HEK293 (cell line): ENCODE data around the gene NR0B2.

Source experiments
- BCL11A ChIP-seq: fragments of 450-650 bp; formaldehyde crosslinking; IDR thresholded peaks from 2 replicates; pipeline ENCODE4 v1.5.1; 2016; ENCODE audit warnings: low read depth, missing biosample characterization, missing genetic modification characterization
- EGR2 ChIP-seq: fragments of 450-650 bp; formaldehyde crosslinking; IDR thresholded peaks from 2 replicates; pipeline ENCODE4 v1.5.1; 2016; ENCODE audit warnings: low read depth, missing biosample characterization, missing genetic modification characterization
- SP3 ChIP-seq: fragments of 450-650 bp; formaldehyde crosslinking; IDR thresholded peaks from 2 replicates; pipeline ENCODE4 v1.5.1; 2016; ENCODE audit warnings: missing biosample characterization, missing genetic modification characterization
- SP7 ChIP-seq: fragments of 450-650 bp; formaldehyde crosslinking; IDR thresholded peaks from 2 replicates; pipeline ENCODE4 v1.5.1; 2016; ENCODE audit warnings: missing biosample characterization, missing genetic modification characterization
- TCF7L2 ChIP-seq: IDR thresholded peaks from 2 replicates; pipeline ENCODE4 v1.6.1; 2011; ENCODE audit warnings: low read depth, mild to moderate bottlenecking, inconsistent platforms, low read length, moderate library complexity, borderline replicate concordance
- ZBTB20 ChIP-seq: fragments of 450-650 bp; formaldehyde crosslinking; IDR thresholded peaks from 2 replicates; pipeline ENCODE4 v1.5.1; 2016; ENCODE audit warnings: missing biosample characterization, missing genetic modification characterization
- ZBTB21 ChIP-seq: fragments of 450-650 bp; formaldehyde crosslinking; IDR thresholded peaks from 2 replicates; pipeline ENCODE4 v1.5.1; 2017; ENCODE audit warnings: missing biosample characterization, missing genetic modification characterization
- ZNF132 ChIP-seq: fragments of 450-650 bp; formaldehyde crosslinking; IDR thresholded peaks from 2 replicates; pipeline ENCODE4 v1.5.1; 2017; ENCODE audit warnings: missing biosample characterization, missing genetic modification characterization, borderline replicate concordance
- ZNF184 ChIP-seq: fragments of 450-650 bp; IDR thresholded peaks from 2 replicates; pipeline ENCODE4 v1.5.1; 2018; ENCODE audit warnings: missing biosample characterization, mild to moderate bottlenecking, missing genetic modification characterization
- ZNF274 ChIP-seq, 2 experiments: fragments of 200-500 bp in 1 of 2; fragments of 450-650 bp in 1 of 2; sonication (Bioruptor generic) in 1 of 2; formaldehyde crosslinking in 1 of 2; IDR thresholded peaks; 2 replicates each; pipeline versions ENCODE4 v1.5.1 to v1.6.1; 2014 to 2016; ENCODE audit warnings: borderline replicate concordance in 1 of 2, inconsistent platforms in 1 of 2, low read length in 1 of 2, missing biosample characterization in 1 of 2, missing genetic modification characterization in 1 of 2
- ZNF292 ChIP-seq: fragments of 450-650 bp; formaldehyde crosslinking; IDR thresholded peaks from 2 replicates; pipeline ENCODE4 v1.5.1; 2016; ENCODE audit warnings: low read depth, missing biosample characterization, missing genetic modification characterization, borderline replicate concordance
- ZNF324 ChIP-seq: fragments of 450-650 bp; formaldehyde crosslinking; IDR thresholded peaks from 2 replicates; pipeline ENCODE4 v1.5.1; 2016; ENCODE audit warnings: missing biosample characterization, missing genetic modification characterization
- ZNF366 ChIP-seq: fragments of 450-650 bp; formaldehyde crosslinking; conservative IDR thresholded peaks from 2 replicates; pipeline ENCODE4 v1.5.1; 2016; ENCODE audit warnings: missing biosample characterization, missing genetic modification characterization
- ZNF433 ChIP-seq: fragments of 450-650 bp; formaldehyde crosslinking; IDR thresholded peaks from 2 replicates; pipeline ENCODE4 v1.5.1; 2016; ENCODE audit warnings: missing biosample characterization, missing genetic modification characterization, low read depth
- ZNF510 ChIP-seq: fragments of 450-650 bp; formaldehyde crosslinking; IDR thresholded peaks from 2 replicates; pipeline ENCODE4 v1.5.1; 2018; ENCODE audit warnings: mild to moderate bottlenecking, missing genetic modification characterization, missing biosample characterization; ENCODE audit not compliant: insufficient replicate concordance
- ZNF529 ChIP-seq: fragments of 450-650 bp; formaldehyde crosslinking; IDR thresholded peaks from 2 replicates; pipeline ENCODE4 v1.5.1; 2017; ENCODE audit warnings: missing genetic modification characterization, missing biosample characterization; ENCODE audit not compliant: insufficient replicate concordance
- ZNF530 ChIP-seq: fragments of 450-650 bp; formaldehyde crosslinking; IDR thresholded peaks from 2 replicates; pipeline ENCODE4 v1.5.1; 2016; ENCODE audit warnings: low read depth, missing biosample characterization, missing genetic modification characterization
- ZNF560 ChIP-seq: fragments of 450-650 bp; formaldehyde crosslinking; IDR thresholded peaks from 2 replicates; pipeline ENCODE4 v1.5.1; 2017; ENCODE audit warnings: missing biosample characterization, missing genetic modification characterization, borderline replicate concordance
- ZNF585B ChIP-seq: fragments of 450-650 bp; formaldehyde crosslinking; IDR thresholded peaks from 2 replicates; pipeline ENCODE4 v1.5.1; 2016; ENCODE audit warnings: missing biosample characterization, missing genetic modification characterization
- ZNF658 ChIP-seq: fragments of 450-650 bp; formaldehyde crosslinking; IDR thresholded peaks from 2 replicates; pipeline ENCODE4; 2016; ENCODE audit warnings: missing biosample characterization, missing genetic modification characterization
- ZNF664 ChIP-seq: fragments of 450-650 bp; formaldehyde crosslinking; IDR thresholded peaks from 2 replicates; pipeline ENCODE4 v1.5.1; 2016; ENCODE audit warnings: missing biosample characterization, missing genetic modification characterization
- ZNF677 ChIP-seq: fragments of 450-650 bp; IDR thresholded peaks from 2 replicates; pipeline ENCODE4 v1.5.0; 2018; ENCODE audit warnings: missing biosample characterization, mild to moderate bottlenecking, missing genetic modification characterization, moderate library complexity
- ZNF776 ChIP-seq: fragments of 450-650 bp; formaldehyde crosslinking; IDR thresholded peaks from 2 replicates; pipeline ENCODE4 v1.5.0; 2017; ENCODE audit warnings: missing biosample characterization, missing genetic modification characterization, borderline replicate concordance
- ZNF830 ChIP-seq: fragments of 450-650 bp; IDR thresholded peaks from 2 replicates; pipeline ENCODE4 v1.5.0; 2018; ENCODE audit warnings: missing biosample characterization, missing genetic modification characterization, low read depth, mild to moderate bottlenecking, moderate library complexity
- TF ChIP-seq, protein P1 (sequence below): fragments of 450-650 bp; formaldehyde crosslinking; IDR thresholded peaks from 2 replicates; pipeline ENCODE4 v1.5.1; 2016; ENCODE audit warnings: missing biosample characterization, missing genetic modification characterization, borderline replicate concordance
- TF ChIP-seq, protein P2 (sequence below): fragments of 450-650 bp; formaldehyde crosslinking; IDR thresholded peaks from 2 replicates; pipeline ENCODE4; 2016; ENCODE audit warnings: missing biosample characterization, missing genetic modification characterization
- TF ChIP-seq, protein P3 (sequence below): fragments of 450-650 bp; formaldehyde crosslinking; IDR thresholded peaks from 2 replicates; pipeline ENCODE4 v1.5.1; 2016; ENCODE audit warnings: missing biosample characterization, missing genetic modification characterization, low read depth
- TF ChIP-seq, protein P4 (sequence below): fragments of 450-650 bp; formaldehyde crosslinking; IDR thresholded peaks from 2 replicates; pipeline ENCODE4 v1.5.1; 2016; ENCODE audit warnings: missing biosample characterization, missing genetic modification characterization
- TF ChIP-seq, protein P5 (sequence below): fragments of 450-650 bp; formaldehyde crosslinking; IDR thresholded peaks from 2 replicates; pipeline ENCODE4 v1.5.1; 2016; ENCODE audit warnings: missing biosample characterization, missing genetic modification characterization

Gene NR0B2

DNA sequence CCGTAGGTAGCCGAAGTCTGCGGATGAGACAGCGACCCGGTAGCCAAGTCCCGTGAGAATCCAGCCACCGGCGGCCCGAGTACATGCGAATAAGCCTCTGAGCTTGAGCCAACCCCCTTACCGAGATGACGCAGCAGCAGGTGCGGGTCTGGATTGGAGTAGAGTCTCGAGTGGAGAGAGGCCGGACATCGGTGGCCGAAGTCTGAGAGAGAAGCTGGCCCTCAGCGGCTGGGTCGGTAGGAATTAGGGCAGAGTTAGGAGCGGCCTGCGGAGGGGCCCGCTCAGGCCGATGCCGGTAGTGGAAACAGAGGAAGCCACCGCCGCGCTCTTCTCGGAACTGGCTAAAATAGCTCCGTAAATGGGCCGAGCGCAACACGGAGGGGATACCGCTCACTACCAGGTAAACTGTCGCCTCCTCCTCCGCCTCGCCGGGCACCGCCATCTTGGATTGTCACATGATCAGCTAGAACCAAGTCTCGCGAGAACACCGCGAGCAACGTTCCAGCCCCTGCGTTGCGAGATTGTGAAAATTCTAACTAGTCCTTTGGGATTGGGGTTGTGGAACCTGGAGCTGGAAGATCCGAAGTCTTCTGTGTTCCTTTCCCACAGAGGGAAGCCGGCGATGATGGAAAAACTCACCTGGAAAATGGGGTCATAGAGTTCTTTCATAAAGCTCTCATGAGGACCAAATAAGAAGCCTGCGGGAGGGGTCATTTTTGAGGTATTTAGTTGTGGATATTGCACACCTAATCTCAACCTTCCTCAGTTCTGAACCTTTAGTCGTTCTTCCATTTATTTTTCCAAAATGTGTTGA lies 13.6 kb downstream of the NR0B2 start, which contains the start of gene GPATCH3 (continued):
- TF ChIP-seq ZNF560 (tag by site-specific recombination) (no peak), ZNF585B (tag by site-specific recombination) (no peak), ZNF324 (peak; percentile 91), TCF7L2 (no peak), SP3 (tag by site-specific recombination) (peak; percentile 73), ZNF274 (IDR thresholded peaks at IDR 0.05; ENCODE audit: low read length) (no peak), ZNF274 (tag by site-specific recombination; IDR thresholded peaks at IDR 0.05; ENCODE audit: borderline replicate concordance) (no peak), ZNF664 (tag by site-specific recombination) (no peak), BCL11A (tag by site-specific recombination) (no peak), ZNF184 (0 out of 2 replicates have a peak, but pooled peaks have one; percentile 17), ZNF529 (tag by site-specific recombination) (no peak), ZBTB20 (tag by site-specific recombination) (peak; percentile 29; the same call in 1 of the 2 replicates), ZNF830 (no peak), ZBTB21 (0 out of 2 replicates have a peak, but pooled peaks have one; percentile 47), ZNF433 (no peak), ZNF677 (tag by site-specific recombination) (no peak), ZNF776 (tag by site-specific recombination) (no peak), ZNF366 (tag by site-specific recombination) (0 out of 2 replicates have a peak, but pooled peaks have one; percentile 16), ZNF530 (tag by site-specific recombination) (no peak), ZNF658 (tag by site-specific recombination) (no peak), EGR2 (0 out of 2 replicates have a peak, but pooled peaks have one; percentile 29), ZNF292 (tag by site-specific recombination) (no peak), ZNF132 (no peak), ZNF510 (tag by site-specific recombination) (no peak), SP7 (tag by site-specific recombination) (peak; percentile 85)
- TF ChIP-seq, protein P1, sequence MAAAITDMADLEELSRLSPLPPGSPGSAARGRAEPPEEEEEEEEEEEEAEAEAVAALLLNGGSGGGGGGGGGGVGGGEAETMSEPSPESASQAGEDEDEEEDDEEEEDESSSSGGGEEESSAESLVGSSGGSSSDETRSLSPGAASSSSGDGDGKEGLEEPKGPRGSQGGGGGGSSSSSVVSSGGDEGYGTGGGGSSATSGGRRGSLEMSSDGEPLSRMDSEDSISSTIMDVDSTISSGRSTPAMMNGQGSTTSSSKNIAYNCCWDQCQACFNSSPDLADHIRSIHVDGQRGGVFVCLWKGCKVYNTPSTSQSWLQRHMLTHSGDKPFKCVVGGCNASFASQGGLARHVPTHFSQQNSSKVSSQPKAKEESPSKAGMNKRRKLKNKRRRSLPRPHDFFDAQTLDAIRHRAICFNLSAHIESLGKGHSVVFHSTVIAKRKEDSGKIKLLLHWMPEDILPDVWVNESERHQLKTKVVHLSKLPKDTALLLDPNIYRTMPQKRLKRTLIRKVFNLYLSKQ, result no peak
- TF ChIP-seq, protein P2, sequence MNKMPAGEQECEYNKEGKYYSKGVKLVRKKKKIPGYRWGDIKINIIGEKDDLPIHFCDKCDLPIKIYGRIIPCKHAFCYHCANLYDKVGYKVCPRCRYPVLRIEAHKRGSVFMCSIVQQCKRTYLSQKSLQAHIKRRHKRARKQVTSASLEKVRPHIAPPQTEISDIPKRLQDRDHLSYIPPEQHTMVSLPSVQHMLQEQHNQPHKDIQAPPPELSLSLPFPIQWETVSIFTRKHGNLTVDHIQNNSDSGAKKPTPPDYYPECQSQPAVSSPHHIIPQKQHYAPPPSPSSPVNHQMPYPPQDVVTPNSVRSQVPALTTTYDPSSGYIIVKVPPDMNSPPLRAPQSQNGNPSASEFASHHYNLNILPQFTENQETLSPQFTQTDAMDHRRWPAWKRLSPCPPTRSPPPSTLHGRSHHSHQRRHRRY (tag by site-specific recombination), result no peak
- TF ChIP-seq, protein P3, sequence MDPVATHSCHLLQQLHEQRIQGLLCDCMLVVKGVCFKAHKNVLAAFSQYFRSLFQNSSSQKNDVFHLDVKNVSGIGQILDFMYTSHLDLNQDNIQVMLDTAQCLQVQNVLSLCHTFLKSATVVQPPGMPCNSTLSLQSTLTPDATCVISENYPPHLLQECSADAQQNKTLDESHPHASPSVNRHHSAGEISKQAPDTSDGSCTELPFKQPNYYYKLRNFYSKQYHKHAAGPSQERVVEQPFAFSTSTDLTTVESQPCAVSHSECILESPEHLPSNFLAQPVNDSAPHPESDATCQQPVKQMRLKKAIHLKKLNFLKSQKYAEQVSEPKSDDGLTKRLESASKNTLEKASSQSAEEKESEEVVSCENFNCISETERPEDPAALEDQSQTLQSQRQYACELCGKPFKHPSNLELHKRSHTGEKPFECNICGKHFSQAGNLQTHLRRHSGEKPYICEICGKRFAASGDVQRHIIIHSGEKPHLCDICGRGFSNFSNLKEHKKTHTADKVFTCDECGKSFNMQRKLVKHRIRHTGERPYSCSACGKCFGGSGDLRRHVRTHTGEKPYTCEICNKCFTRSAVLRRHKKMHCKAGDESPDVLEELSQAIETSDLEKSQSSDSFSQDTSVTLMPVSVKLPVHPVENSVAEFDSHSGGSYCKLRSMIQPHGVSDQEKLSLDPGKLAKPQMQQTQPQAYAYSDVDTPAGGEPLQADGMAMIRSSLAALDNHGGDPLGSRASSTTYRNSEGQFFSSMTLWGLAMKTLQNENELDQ (tag by site-specific recombination), result no peak
- TF ChIP-seq, protein P4, sequence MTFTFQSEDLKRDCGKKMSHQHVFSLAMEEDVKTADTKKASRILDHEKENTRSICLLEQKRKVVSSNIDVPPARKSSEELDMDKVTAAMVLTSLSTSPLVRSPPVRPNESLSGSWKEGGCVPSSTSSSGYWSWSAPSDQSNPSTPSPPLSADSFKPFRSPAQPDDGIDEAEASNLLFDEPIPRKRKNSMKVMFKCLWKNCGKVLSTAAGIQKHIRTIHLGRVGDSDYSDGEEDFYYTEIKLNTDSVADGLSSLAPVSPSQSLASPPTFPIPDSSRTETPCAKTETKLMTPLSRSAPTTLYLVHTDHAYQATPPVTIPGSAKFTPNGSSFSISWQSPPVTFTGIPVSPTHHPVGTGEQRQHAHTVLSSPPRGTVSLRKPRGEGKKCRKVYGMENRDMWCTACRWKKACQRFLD (tag by site-specific recombination), result peak; percentile 93
- TF ChIP-seq, protein P5, sequence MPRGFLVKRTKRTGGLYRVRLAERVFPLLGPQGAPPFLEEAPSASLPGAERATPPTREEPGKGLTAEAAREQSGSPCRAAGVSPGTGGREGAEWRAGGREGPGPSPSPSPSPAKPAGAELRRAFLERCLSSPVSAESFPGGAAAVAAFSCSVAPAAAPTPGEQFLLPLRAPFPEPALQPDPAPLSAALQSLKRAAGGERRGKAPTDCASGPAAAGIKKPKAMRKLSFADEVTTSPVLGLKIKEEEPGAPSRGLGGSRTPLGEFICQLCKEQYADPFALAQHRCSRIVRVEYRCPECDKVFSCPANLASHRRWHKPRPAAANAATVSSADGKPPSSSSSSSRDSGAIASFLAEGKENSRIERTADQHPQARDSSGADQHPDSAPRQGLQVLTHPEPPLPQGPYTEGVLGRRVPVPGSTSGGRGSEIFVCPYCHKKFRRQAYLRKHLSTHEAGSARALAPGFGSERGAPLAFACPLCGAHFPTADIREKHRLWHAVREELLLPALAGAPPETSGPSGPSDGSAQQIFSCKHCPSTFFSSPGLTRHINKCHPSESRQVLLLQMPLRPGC (tag by site-specific recombination), result peak; percentile 55; the same call in 1 of the 2 replicates
